DOHH2 (cell line): ENCODE data around the gene GNPTG.

Source experiments
- H3F3A ChIP-seq: fragments of 200-600 bp; sonication (generic), shearing (Covaris generic); 2 replicates; pipeline ENCODE4 v1.6.0; 2016; ENCODE audit warnings: antibody characterized with exemption, mild to moderate bottlenecking; ENCODE audit not compliant: control insufficient read depth, insufficient read depth
- H3K27ac ChIP-seq: fragments of 200-600 bp; sonication (generic); 2 replicates; pipeline ENCODE4 v1.5.1; 2014; ENCODE audit warnings: low read depth, mild to moderate bottlenecking, low read length, moderate library complexity
- H3K27me3 ChIP-seq: fragments of 200-600 bp; sonication (generic); 2 replicates; pipeline ENCODE4 v1.6.1; 2014; ENCODE audit warnings: mild to moderate bottlenecking, low read length, mixed read lengths; ENCODE audit not compliant: control insufficient read depth
- H3K36me3 ChIP-seq: fragments of 200-600 bp; sonication (generic); 2 replicates; pipeline ENCODE4 v1.6.1; 2014; ENCODE audit warnings: mild to moderate bottlenecking, low read length, moderate library complexity, mixed read lengths; ENCODE audit not compliant: control insufficient read depth
- H3K4me1 ChIP-seq: fragments of 200-600 bp; sonication (generic); 2 replicates; pipeline ENCODE4 v1.6.1; 2014; ENCODE audit warnings: mild to moderate bottlenecking, low read length, mixed read lengths; ENCODE audit not compliant: control insufficient read depth
- H3K4me2 ChIP-seq: fragments of 200-600 bp; sonication (generic); 2 replicates; pipeline ENCODE4 v1.6.0; 2014; ENCODE audit warnings: mild to moderate bottlenecking, low read length, moderate library complexity
- H3K4me3 ChIP-seq: fragments of 200-600 bp; sonication (generic); 2 replicates; pipeline ENCODE4 v1.5.1; 2014; ENCODE audit warnings: mild to moderate bottlenecking, low read length, mixed read lengths
- H3K79me2 ChIP-seq: fragments of 200-600 bp; sonication (generic); 2 replicates; pipeline ENCODE4 v1.6.1; 2014; ENCODE audit warnings: mild to moderate bottlenecking, low read length, mixed read lengths; ENCODE audit not compliant: control insufficient read depth
- H3K9me2 ChIP-seq: fragments of 200-600 bp; sonication (generic); replicated peaks from 2 replicates; pipeline ENCODE4 v1.6.1; 2014; ENCODE audit warnings: mild to moderate bottlenecking, low read length, mixed read lengths; ENCODE audit not compliant: control insufficient read depth
- H3K9me3 ChIP-seq: fragments of 200-600 bp; sonication (generic); 2 replicates; pipeline ENCODE4 v1.6.1; 2014; ENCODE audit warnings: antibody characterized with exemption, low read length, mixed read lengths; ENCODE audit not compliant: control insufficient read depth, insufficient read depth
- H4K20me1 ChIP-seq: fragments of 200-600 bp; sonication (generic); 2 replicates; pipeline ENCODE4 v1.6.0; 2014; ENCODE audit warnings: low read depth, mild to moderate bottlenecking, antibody characterized with exemption, low read length, moderate library complexity; ENCODE audit not compliant: control insufficient read depth, insufficient read depth
- EZH2phosphoT487 ChIP-seq: fragments of 200-600 bp; sonication (generic); IDR thresholded peaks from 2 replicates; pipeline ENCODE4 v1.6.1; 2017; ENCODE audit warnings: borderline replicate concordance, mild to moderate bottlenecking, antibody characterized with exemption, low read length, moderate library complexity, mixed read lengths
- TF ChIP-seq, protein P1 (sequence below): fragments of 200-600 bp; sonication (generic); IDR thresholded peaks from one replicate; pipeline ENCODE4 v1.5.1; 2014; ENCODE audit warnings: antibody characterized with exemption, mild to moderate bottlenecking, low read depth, low read length; ENCODE audit not compliant: poor library complexity, severe bottlenecking

Gene GNPTG

DNA sequence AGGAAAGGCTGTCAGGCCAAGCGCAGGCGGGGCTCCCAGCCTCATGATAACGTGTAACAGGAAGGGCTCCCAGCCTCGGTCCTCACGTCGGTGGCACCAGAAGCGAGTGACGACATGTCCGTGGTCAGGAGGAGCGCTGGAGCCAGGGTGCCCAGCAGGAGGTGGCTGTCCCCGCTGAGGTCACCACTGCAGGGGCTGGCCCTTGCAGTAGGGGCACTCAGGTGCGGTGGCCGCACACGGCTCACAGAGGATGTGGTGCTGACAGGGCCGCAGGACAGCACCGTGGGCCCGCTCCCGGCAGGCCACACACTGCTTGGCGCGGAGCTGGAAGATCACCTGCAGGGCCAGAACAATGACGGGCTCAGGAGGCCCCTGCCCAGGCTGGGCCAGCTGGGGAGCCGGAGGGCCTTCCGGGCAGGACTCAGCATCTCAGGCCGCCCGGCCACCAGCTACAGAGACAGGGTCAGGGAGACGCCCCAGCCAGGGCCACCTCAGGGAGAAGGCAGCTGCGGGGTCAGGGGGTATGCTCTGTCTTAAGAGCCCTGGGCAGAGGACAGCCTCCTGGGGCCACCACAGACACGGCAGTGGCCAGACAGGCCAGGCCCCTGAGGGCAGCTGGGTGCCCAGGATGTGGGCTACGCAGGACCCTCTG lies 14.5 kb downstream of the GNPTG start:
- H3K9me3 ChIP-seq, result no peaks in the 10 kb centered on the region
- no peak overlapping the region for H3K27ac ChIP-seq
- H3K4me1 ChIP-seq, result no peaks in the 10 kb centered on the region
- no peak overlapping the region for H3K4me2 ChIP-seq
- no peak overlapping the region for H3K4me3 ChIP-seq
- no peaks in the 10 kb centered on the region for H3K27me3 ChIP-seq
- H4K20me1 ChIP-seq, result no peaks in the 10 kb centered on the region
- no peaks in the 10 kb centered on the region; the same call in 1 of the 2 replicates for H3K79me2 ChIP-seq
- 0 out of 2 replicates have a peak, but pooled peaks cover 3% of the 10 kb centered on the region for H3F3A ChIP-seq
- TF ChIP-seq, protein P1, sequence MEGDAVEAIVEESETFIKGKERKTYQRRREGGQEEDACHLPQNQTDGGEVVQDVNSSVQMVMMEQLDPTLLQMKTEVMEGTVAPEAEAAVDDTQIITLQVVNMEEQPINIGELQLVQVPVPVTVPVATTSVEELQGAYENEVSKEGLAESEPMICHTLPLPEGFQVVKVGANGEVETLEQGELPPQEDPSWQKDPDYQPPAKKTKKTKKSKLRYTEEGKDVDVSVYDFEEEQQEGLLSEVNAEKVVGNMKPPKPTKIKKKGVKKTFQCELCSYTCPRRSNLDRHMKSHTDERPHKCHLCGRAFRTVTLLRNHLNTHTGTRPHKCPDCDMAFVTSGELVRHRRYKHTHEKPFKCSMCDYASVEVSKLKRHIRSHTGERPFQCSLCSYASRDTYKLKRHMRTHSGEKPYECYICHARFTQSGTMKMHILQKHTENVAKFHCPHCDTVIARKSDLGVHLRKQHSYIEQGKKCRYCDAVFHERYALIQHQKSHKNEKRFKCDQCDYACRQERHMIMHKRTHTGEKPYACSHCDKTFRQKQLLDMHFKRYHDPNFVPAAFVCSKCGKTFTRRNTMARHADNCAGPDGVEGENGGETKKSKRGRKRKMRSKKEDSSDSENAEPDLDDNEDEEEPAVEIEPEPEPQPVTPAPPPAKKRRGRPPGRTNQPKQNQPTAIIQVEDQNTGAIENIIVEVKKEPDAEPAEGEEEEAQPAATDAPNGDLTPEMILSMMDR, result no peak
- TF ChIP-seq EZH2phosphoT487, result no peak
- H3K9me2 ChIP-seq, result no peaks in the 10 kb centered on the region
- peaks cover 18% of the 10 kb centered on the region for H3K36me3 ChIP-seq

DNA sequence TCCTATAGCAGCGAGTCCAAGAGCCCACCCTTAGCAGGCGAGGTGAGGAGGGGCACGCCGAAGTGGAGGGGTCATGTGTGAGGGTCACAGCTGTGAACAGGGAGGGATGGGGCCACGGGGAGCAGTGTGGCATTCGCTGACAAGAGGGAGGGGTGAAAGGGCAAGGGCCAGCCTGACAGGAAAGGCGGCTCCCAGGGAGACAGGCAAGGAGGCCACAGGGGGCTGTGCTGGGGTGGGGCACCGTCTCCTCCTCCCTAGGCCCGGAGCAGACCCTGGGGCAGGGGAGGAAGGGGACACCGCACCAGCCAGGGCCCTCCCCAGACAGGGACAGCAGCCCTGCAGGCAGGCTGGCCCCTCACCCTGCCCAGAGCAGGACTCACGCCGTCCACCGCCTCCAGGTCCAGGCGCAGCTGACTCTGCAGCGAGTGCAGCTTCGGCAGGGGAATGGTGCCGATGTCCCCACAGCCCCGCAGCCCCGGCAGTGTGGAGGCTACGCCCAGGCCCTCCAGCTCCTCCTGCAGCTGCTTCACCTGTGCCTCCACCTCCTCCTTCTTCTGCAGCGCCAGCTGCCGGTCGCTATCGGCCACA lies 15.1 kb downstream of the GNPTG start:
- Histone ChIP-seq H3K4me3 (no peak overlapping the region), H4K20me1 (no peaks in the 10 kb centered on the region), H3K9me2 (no peaks in the 10 kb centered on the region), H3K27ac (no peak overlapping the region), H3K9me3 (no peaks in the 10 kb centered on the region), H3F3A (0 out of 2 replicates have a peak, but pooled peaks cover 3% of the 10 kb centered on the region), H3K36me3 (peaks cover 18% of the 10 kb centered on the region), H3K27me3 (no peaks in the 10 kb centered on the region), H3K4me2 (no peak overlapping the region), H3K4me1 (no peaks in the 10 kb centered on the region), H3K79me2 (no peaks in the 10 kb centered on the region)
- TF ChIP-seq, protein P1, result no peak
- no peak for TF ChIP-seq EZH2phosphoT487

- peaks cover 14% of the 10 kb centered on the region for H3K36me3 ChIP-seq
- no peaks in the 10 kb centered on the region for H4K20me1 ChIP-seq
These were observed 15.9 kb downstream of the GNPTG start for GRCh38 chr16:1367486-1368174.

More at GRCh38 chr16:1367486-1368174, 15.9 kb downstream of the GNPTG start:
- 0 out of 2 replicates have a peak, but pooled peaks cover 3% of the 10 kb centered on the region for H3F3A ChIP-seq
- TF ChIP-seq, protein P1, result no peak
- H3K4me3 ChIP-seq, result no peak overlapping the region
- no peaks in the 10 kb centered on the region for H3K9me2 ChIP-seq
- no peaks in the 10 kb centered on the region for H3K9me3 ChIP-seq
- no peak overlapping the region for H3K4me2 ChIP-seq
- H3K79me2 ChIP-seq, result no peaks in the 10 kb centered on the region
- no peak overlapping the region for H3K27ac ChIP-seq
- no peaks in the 10 kb centered on the region for H3K27me3 ChIP-seq
- no peaks in the 10 kb centered on the region for H3K4me1 ChIP-seq
